ENCODE data around the gene RNF150.

Gene RNF150

GRCh38 chr4:141127884-141128283, 5.4 kb downstream of the RNF150 start:
- no peak for TF ChIP-seq TOX (CRISPR knock-in tag; IDR thresholded peaks at IDR 0.05; ENCODE audit: borderline replicate concordance)
- TF ChIP-seq OSR1 (CRISPR knock-in tag; IDR thresholded peaks at IDR 0.05), result no peak
- no peak for TF ChIP-seq ZFP3 (CRISPR knock-in tag; IDR thresholded peaks at IDR 0.05)
- TF ChIP-seq ZNF70 (CRISPR knock-in tag; IDR thresholded peaks at IDR 0.05), result no peak
- TF ChIP-seq, protein P1, sequence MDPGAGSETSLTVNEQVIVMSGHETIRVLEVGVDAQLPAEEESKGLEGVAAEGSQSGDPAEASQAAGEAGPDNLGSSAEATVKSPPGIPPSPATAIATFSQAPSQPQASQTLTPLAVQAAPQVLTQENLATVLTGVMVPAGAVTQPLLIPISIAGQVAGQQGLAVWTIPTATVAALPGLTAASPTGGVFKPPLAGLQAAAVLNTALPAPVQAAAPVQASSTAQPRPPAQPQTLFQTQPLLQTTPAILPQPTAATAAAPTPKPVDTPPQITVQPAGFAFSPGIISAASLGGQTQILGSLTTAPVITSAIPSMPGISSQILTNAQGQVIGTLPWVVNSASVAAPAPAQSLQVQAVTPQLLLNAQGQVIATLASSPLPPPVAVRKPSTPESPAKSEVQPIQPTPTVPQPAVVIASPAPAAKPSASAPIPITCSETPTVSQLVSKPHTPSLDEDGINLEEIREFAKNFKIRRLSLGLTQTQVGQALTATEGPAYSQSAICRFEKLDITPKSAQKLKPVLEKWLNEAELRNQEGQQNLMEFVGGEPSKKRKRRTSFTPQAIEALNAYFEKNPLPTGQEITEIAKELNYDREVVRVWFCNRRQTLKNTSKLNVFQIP (CRISPR knock-in tag; IDR thresholded peaks at IDR 0.05; ENCODE audit: borderline replicate concordance, low read depth), result no peak
- TF ChIP-seq ESRRG (CRISPR knock-in tag; IDR thresholded peaks at IDR 0.05), result no peak
- no peak for TF ChIP-seq BACH2 (CRISPR knock-in tag; IDR thresholded peaks at IDR 0.05; ENCODE audit: borderline replicate concordance)
- ATAC-seq, result no peak

GRCh38 chr4:141126769-141127168, 6.5 kb downstream of the RNF150 start:
- no peak for TF ChIP-seq ZC3H10 (CRISPR knock-in tag; IDR thresholded peaks at IDR 0.05)
- TF ChIP-seq ZNF565 (CRISPR knock-in tag; conservative IDR thresholded peaks at IDR 0.05; ENCODE audit: low read depth), result no peak
- TF ChIP-seq ZFP30 (CRISPR knock-in tag; IDR thresholded peaks at IDR 0.05), result no peak
- no peak for TF ChIP-seq OSR1 (CRISPR knock-in tag; IDR thresholded peaks at IDR 0.05)
- no peak for TF ChIP-seq CSDC2 (CRISPR knock-in tag; IDR thresholded peaks at IDR 0.05)
- TF ChIP-seq ZNF70 (CRISPR knock-in tag; IDR thresholded peaks at IDR 0.05), result no peak
- no peak for TF ChIP-seq RARB (CRISPR knock-in tag; IDR thresholded peaks at IDR 0.05)
- TF ChIP-seq ARNTL (CRISPR knock-in tag; IDR thresholded peaks at IDR 0.05; ENCODE audit: borderline replicate concordance, low read depth), result no peak
- TF ChIP-seq TCF4 (CRISPR knock-in tag; IDR thresholded peaks at IDR 0.05; ENCODE audit: borderline replicate concordance), result no peak
- TF ChIP-seq ESRRG (CRISPR knock-in tag; IDR thresholded peaks at IDR 0.05), result no peak
- TF ChIP-seq ZFP3 (CRISPR knock-in tag; IDR thresholded peaks at IDR 0.05), result no peak
- TF ChIP-seq SNAI2 (CRISPR knock-in tag; IDR thresholded peaks at IDR 0.05), result no peak
- TF ChIP-seq TSHZ2 (CRISPR knock-in tag; IDR thresholded peaks at IDR 0.05), result no peak
- no peak for TF ChIP-seq PPARA (CRISPR knock-in tag; IDR thresholded peaks at IDR 0.05; ENCODE audit: borderline replicate concordance)
- no peak for TF ChIP-seq TOX (CRISPR knock-in tag; IDR thresholded peaks at IDR 0.05; ENCODE audit: borderline replicate concordance)
- TF ChIP-seq, protein P2, sequence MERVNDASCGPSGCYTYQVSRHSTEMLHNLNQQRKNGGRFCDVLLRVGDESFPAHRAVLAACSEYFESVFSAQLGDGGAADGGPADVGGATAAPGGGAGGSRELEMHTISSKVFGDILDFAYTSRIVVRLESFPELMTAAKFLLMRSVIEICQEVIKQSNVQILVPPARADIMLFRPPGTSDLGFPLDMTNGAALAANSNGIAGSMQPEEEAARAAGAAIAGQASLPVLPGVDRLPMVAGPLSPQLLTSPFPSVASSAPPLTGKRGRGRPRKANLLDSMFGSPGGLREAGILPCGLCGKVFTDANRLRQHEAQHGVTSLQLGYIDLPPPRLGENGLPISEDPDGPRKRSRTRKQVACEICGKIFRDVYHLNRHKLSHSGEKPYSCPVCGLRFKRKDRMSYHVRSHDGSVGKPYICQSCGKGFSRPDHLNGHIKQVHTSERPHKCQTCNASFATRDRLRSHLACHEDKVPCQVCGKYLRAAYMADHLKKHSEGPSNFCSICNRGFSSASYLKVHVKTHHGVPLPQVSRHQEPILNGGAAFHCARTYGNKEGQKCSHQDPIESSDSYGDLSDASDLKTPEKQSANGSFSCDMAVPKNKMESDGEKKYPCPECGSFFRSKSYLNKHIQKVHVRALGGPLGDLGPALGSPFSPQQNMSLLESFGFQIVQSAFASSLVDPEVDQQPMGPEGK (CRISPR knock-in tag; IDR thresholded peaks at IDR 0.05; ENCODE audit: borderline replicate concordance), result no peak
- TF ChIP-seq, protein P1 (CRISPR knock-in tag; IDR thresholded peaks at IDR 0.05; ENCODE audit: borderline replicate concordance, low read depth), result no peak
- ATAC-seq, result no peak

GRCh38 chr4:141124224-141124623, 9.0 kb downstream of the RNF150 start:
- ATAC-seq, result no peak
- no peak for TF ChIP-seq ZNF565 (CRISPR knock-in tag; conservative IDR thresholded peaks at IDR 0.05; ENCODE audit: low read depth)
- TF ChIP-seq ARNTL (CRISPR knock-in tag; IDR thresholded peaks at IDR 0.05; ENCODE audit: borderline replicate concordance, low read depth), result no peak
- no peak for TF ChIP-seq TSHZ2 (CRISPR knock-in tag; IDR thresholded peaks at IDR 0.05)
- TF ChIP-seq ZNF70 (CRISPR knock-in tag; IDR thresholded peaks at IDR 0.05), result no peak
- no peak for TF ChIP-seq GLIS3 (CRISPR knock-in tag; IDR thresholded peaks at IDR 0.05)
- no peak for TF ChIP-seq ZFP30 (CRISPR knock-in tag; IDR thresholded peaks at IDR 0.05)

Data from SK-N-SH treated with all-trans-retinoic acid at 6 μM for 48 hours (cell line).